IMR-90 (cell line): Measurements from ENCODE around the gene ZMAT5.

Experiments
- CEBPB ChIP-seq: IDR thresholded peaks from 2 replicates; pipeline ENCODE4 v1.6.1; 2012; ENCODE audit warnings: low read depth, low read length, improper control_type of control experiment
- CHD1 ChIP-seq: IDR thresholded peaks from 2 replicates; pipeline ENCODE4 v1.6.1; 2012; ENCODE audit warnings: low read depth, low read length, improper control_type of control experiment
- CTCF ChIP-seq: conservative IDR thresholded peaks from 2 replicates; pipeline ENCODE4 v1.5.1; 2012; ENCODE audit warnings: mild to moderate bottlenecking, low read depth, low read length, improper control_type of control experiment
- FOS ChIP-seq: fragments of 150-350 bp; IDR thresholded peaks from 2 replicates; pipeline ENCODE4 v1.6.1; 2016; ENCODE audit warnings: low read depth, low read length
- MAFK ChIP-seq: IDR thresholded peaks from 2 replicates; pipeline ENCODE4 v1.6.1; 2012; ENCODE audit warnings: low read depth, low read length, improper control_type of control experiment
- NFE2L2 ChIP-seq: fragments of 150-350 bp; IDR thresholded peaks from 2 replicates; pipeline ENCODE4 v1.6.1; 2016; ENCODE audit warnings: low read depth, mild to moderate bottlenecking, low read length
- RAD21 ChIP-seq: IDR thresholded peaks from 2 replicates; pipeline ENCODE4 v1.6.1; 2012; ENCODE audit warnings: low read length, improper control_type of control experiment
- RCOR1 ChIP-seq: IDR thresholded peaks from 2 replicates; pipeline ENCODE4 v1.6.1; 2012; ENCODE audit warnings: mild to moderate bottlenecking, low read length, improper control_type of control experiment; ENCODE audit not compliant: insufficient replicate concordance
- RFX5 ChIP-seq: IDR thresholded peaks from 2 replicates; pipeline ENCODE4 v1.8.0; 2012; ENCODE audit warnings: low read depth, mild to moderate bottlenecking, low read length, moderate library complexity
- USF2 ChIP-seq: fragments of 150-350 bp; IDR thresholded peaks from 2 replicates; pipeline ENCODE4 v1.6.1; 2017; ENCODE audit warnings: mild to moderate bottlenecking, antibody characterized with exemption, low read length, low read depth

GRCh38 chr22:29702000-29702930, 64.5 kb downstream of the ZMAT5 start:
- TF ChIP-seq FOS, result no peak
- 0 out of 2 replicates have a peak, but pooled peaks have one; percentile 14 for TF ChIP-seq CTCF
- TF ChIP-seq CHD1, result no peak
- no peak for TF ChIP-seq RFX5
- no peak for TF ChIP-seq NFE2L2
- no peak for TF ChIP-seq USF2
- no peak for TF ChIP-seq RCOR1
- no peak for TF ChIP-seq CEBPB
- no peak for TF ChIP-seq RAD21
- TF ChIP-seq MAFK, result no peak
